ENCODE data around the gene CNFN. TPM values are rescaled to one million over a fixed set of nuclear protein-coding genes. Genes with fewer than 3 reads are reported as not detected.

Gene CNFN
- total RNA-seq, 1 donor from 2014 or later = 3.6 TPM

DNA sequence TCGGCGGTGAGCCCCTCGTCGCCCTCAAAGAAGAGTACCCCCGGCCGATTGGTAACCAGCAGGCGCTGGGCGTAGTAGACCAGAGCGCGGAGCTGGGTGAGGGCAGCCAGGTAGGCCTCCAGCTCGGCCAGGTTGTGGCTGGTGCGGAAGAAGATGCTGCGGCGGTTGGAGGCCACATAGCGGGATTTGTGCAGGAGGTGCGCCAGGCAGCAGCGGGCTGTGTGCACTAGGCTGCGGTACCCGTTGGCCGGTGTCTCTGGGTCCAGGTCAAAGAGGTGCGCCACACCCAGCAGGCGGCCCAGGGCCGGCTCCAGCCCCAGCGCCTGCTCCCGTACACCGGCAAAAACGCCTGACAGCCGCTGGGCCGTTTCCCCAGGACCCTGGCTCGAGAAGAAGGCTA, 20.3 kb upstream of the CNFN start:
- no peak overlapping the region for H3K27ac Mint-ChIP-seq (ENCODE audit: unreplicated experiment)
- no peak for DNase-seq (ENCODE audit: low read depth, low spot score)
- H3K4me1 Mint-ChIP-seq = peaks cover 13% of the 10 kb centered on the region
- peaks cover 4% of the 10 kb centered on the region for H3K36me3 Mint-ChIP-seq (ENCODE audit: low read depth)
- TF ChIP-seq, protein P1, sequence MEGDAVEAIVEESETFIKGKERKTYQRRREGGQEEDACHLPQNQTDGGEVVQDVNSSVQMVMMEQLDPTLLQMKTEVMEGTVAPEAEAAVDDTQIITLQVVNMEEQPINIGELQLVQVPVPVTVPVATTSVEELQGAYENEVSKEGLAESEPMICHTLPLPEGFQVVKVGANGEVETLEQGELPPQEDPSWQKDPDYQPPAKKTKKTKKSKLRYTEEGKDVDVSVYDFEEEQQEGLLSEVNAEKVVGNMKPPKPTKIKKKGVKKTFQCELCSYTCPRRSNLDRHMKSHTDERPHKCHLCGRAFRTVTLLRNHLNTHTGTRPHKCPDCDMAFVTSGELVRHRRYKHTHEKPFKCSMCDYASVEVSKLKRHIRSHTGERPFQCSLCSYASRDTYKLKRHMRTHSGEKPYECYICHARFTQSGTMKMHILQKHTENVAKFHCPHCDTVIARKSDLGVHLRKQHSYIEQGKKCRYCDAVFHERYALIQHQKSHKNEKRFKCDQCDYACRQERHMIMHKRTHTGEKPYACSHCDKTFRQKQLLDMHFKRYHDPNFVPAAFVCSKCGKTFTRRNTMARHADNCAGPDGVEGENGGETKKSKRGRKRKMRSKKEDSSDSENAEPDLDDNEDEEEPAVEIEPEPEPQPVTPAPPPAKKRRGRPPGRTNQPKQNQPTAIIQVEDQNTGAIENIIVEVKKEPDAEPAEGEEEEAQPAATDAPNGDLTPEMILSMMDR (conservative IDR thresholded peaks at IDR 0.05) = no peak
- no peaks in the 10 kb centered on the region for H3K9me3 Mint-ChIP-seq
- H3K4me3 Mint-ChIP-seq = no peak overlapping the region
- H3K27me3 Mint-ChIP-seq (ENCODE audit: low read depth) = no peaks in the 10 kb centered on the region

DNA sequence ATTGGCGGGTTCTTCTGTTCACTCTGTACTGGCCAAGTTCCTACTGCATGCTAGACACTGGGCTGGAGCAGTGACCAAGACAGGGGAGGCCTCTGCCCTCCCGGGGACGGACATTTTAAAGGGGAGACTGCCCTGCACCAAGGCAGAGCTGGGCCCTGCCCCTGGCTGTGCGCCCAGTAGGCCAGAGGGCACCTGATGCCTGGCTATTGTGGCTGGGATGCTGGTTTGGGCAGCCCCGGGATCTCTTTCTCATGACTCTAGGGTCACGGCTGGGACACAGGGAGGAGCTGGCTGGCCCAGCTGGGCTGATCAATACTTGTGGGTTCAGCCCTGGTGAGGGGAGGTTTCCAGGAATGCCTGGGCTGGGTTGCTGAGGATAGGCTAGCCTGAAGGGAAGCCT, 19.4 kb upstream of the CNFN start:
- H3K4me3 Mint-ChIP-seq = peak overlapping the region; percentile 44
- H3K36me3 Mint-ChIP-seq (ENCODE audit: low read depth) = peaks cover 4% of the 10 kb centered on the region
- H3K9me3 Mint-ChIP-seq = no peaks in the 10 kb centered on the region
- no peaks in the 10 kb centered on the region for H3K27me3 Mint-ChIP-seq (ENCODE audit: low read depth)
- H3K4me1 Mint-ChIP-seq = peaks cover 13% of the 10 kb centered on the region
- TF ChIP-seq, protein P1 (conservative IDR thresholded peaks at IDR 0.05) = no peak
- no peak for DNase-seq (ENCODE audit: low read depth, low spot score)
- no peak overlapping the region for H3K27ac Mint-ChIP-seq (ENCODE audit: unreplicated experiment)

DNA sequence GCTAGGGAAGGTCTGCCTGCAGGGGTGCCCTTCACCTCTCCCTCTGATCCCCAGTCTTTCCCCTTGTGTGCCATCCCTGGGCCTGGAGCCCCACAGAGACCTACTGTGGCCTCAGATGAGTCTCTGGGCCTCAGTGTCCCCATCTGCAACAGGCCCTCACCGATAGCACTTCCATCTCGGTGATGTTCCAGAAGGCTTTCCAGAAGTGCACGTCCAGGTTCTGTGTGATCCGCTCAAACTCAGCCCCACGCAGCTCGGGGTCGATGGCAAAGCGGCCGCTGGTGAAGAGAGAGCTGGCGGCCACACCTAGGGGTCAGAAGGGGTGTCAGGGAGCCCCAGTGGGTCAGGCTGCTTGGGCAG, 17.7 kb upstream of the CNFN start:
- H3K4me3 Mint-ChIP-seq = no peak overlapping the region
- H3K9me3 Mint-ChIP-seq = no peaks in the 10 kb centered on the region
- no peaks in the 10 kb centered on the region for H3K27me3 Mint-ChIP-seq (ENCODE audit: low read depth)

DNA sequence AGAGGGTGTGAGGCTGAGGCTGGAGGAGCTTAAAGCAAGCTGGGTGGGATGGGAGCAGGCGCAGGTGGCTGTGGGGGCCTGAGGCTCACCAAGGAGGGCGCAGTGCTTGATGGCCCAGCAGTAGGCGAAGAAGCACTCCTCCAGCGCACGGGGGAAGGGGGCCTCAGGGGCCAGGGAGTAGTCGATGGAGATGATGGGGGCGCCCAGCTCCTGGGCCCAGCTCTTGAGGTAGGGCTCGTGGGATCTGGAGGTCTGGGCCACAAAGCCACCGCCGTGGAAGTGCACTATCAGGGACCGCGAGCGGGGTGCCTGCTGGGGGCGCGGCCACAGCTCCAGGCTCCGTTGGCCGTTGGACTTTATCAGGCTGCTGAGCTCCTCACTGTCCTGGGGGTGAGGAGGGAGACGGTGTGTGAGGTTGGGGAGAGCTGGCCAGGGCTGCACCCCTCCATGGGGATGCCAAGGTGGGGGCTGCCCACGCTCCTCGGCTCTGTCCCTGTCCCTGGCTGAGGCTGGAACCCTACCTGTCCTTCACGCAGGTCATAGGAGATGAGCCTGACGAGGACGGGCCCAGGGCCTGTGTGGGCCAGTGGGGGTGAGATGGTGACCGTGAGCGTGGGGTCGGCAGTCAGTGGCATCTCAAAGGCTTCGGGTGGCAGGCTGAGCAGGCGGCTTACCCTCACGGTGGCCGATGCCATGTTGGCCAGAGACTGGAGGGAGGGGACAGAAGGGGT, 17.2 kb upstream of the CNFN start:
- no peaks in the 10 kb centered on the region for H3K9me3 Mint-ChIP-seq
- no peak overlapping the region for H3K4me3 Mint-ChIP-seq
- H3K27me3 Mint-ChIP-seq (ENCODE audit: low read depth) = no peaks in the 10 kb centered on the region
- H3K36me3 Mint-ChIP-seq (ENCODE audit: low read depth) = peaks cover 4% of the 10 kb centered on the region
- TF ChIP-seq, protein P1 (conservative IDR thresholded peaks at IDR 0.05) = no peak
- H3K27ac Mint-ChIP-seq (ENCODE audit: unreplicated experiment) = peak overlapping the region; percentile 57
- DNase-seq (ENCODE audit: low read depth, low spot score) = no peak
- peaks cover 14% of the 10 kb centered on the region for H3K4me1 Mint-ChIP-seq

More for the DNA sequence above, 17.7 kb upstream of the CNFN start:
- peak overlapping the region; percentile 23 for H3K27ac Mint-ChIP-seq (ENCODE audit: unreplicated experiment)
- H3K4me1 Mint-ChIP-seq = peaks cover 13% of the 10 kb centered on the region
- peaks cover 4% of the 10 kb centered on the region for H3K36me3 Mint-ChIP-seq (ENCODE audit: low read depth)
- TF ChIP-seq, protein P1 (conservative IDR thresholded peaks at IDR 0.05) = no peak
- DNase-seq (ENCODE audit: low read depth, low spot score) = no peak

DNA sequence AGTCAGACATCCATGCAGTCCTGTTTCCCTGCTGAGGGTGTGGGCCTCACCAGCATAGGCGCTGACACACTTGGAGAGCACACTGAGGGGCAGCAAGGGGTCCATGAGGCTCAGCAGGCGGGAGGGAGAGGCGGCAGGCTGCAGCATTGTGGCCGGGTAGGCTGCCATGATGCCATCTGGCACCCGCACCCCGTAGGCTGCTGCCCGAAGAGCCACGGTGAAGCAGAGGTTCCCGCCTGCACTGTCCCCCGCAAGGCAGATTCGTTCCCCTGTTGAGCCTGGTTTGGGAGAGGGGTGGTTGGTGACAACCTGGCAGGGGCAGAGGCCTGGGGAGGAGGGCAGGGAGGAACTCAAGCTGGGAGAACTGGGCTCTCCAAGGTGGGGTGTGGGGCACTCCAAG, 16.0 kb upstream of the CNFN start:
- Mint-ChIP-seq H3K27ac (ENCODE audit: unreplicated experiment) (no peak overlapping the region), H3K27me3 (ENCODE audit: low read depth) (peaks cover 3% of the 10 kb centered on the region), H3K4me1 (peaks cover 18% of the 10 kb centered on the region), H3K9me3 (no peaks in the 10 kb centered on the region), H3K36me3 (ENCODE audit: low read depth) (peaks cover 4% of the 10 kb centered on the region), H3K4me3 (peak overlapping the region; percentile 23)
- TF ChIP-seq, protein P1 (conservative IDR thresholded peaks at IDR 0.05) = no peak
- no peak for DNase-seq (ENCODE audit: low read depth, low spot score)
